Panc1 (cell line): Measurements from ENCODE around the gene NRCAM. TPM values are rescaled to one million over a fixed set of nuclear protein-coding genes. Genes with fewer than 3 reads are reported as not detected.

Experiments used
- ATAC-seq: fragments of 200-7000 bp; cut with Tn5 transposase; 2 replicates; pipeline ENCODE4 v1.9.1; 2020; ENCODE audit warnings: mild to moderate bottlenecking, moderate library complexity
- BruUV-seq: library from RNA; stranded (reverse); fragments of 400-500 nt; replicated peaks from 2 replicates; lab custom pipeline; 2021; lab: Mats Ljungman, UMichigan
- CTCF ChIA-PET: fragments of 300-600 bp; sonication (Branson Sonifier 250); formaldehyde crosslinking; loops from one replicate; lab custom pipeline; 2022; ENCODE audit warnings: antibody characterized with exemption; lab: Charles Lee
- POLR2A ChIA-PET: fragments of 300-600 bp; sonication (Branson Sonifier 250); formaldehyde crosslinking; loops from one replicate; lab custom pipeline; 2022; ENCODE audit warnings: antibody characterized with exemption; lab: Charles Lee
- DNase-seq: peaks from one replicate; pipeline ENCODE4 v3.0.0-alpha.2; 2010; ENCODE audit warnings: low read depth, low spot score
- H3K27ac ChIP-seq: 2 replicates; pipeline ENCODE4 v1.5.1; 2011; ENCODE audit warnings: mild to moderate bottlenecking, low read length, inconsistent platforms
- H3K27me3 ChIP-seq: fragments of 200-500 bp; sonication (Bioruptor generic); 2 replicates; pipeline ENCODE4 v1.6.0; 2014; ENCODE audit warnings: low read length, inconsistent platforms; ENCODE audit not compliant: control insufficient read depth, insufficient read depth
- H3K36me3 ChIP-seq: fragments of 200-500 bp; sonication (Bioruptor generic); 2 replicates; pipeline ENCODE4 v1.5.1; 2014; ENCODE audit warnings: inconsistent platforms, mild to moderate bottlenecking, low read length, moderate library complexity; ENCODE audit not compliant: control insufficient read depth, insufficient read depth
- H3K4me1 ChIP-seq: 2 replicates; pipeline ENCODE4 v1.5.1; 2011; ENCODE audit warnings: inconsistent platforms, mild to moderate bottlenecking, low read length, moderate library complexity; ENCODE audit not compliant: control insufficient read depth, insufficient read depth
- H3K4me3 ChIP-seq, 2 experiments: 2 replicates each; pipeline ENCODE4 v1.5.1; 2011 to 2012; ENCODE audit warnings: low read depth in 2 of 2, low read length in 2 of 2, mild to moderate bottlenecking in 2 of 2, inconsistent platforms in 1 of 2, moderate library complexity in 1 of 2
- H3K9me3 ChIP-seq: fragments of 200-500 bp; sonication (Bioruptor generic); 2 replicates; pipeline ENCODE4 v1.5.1; 2014; ENCODE audit warnings: low read depth, mild to moderate bottlenecking, inconsistent platforms, low read length, moderate library complexity; ENCODE audit not compliant: control insufficient read depth, insufficient read depth
- POLR2AphosphoS5 ChIP-seq: IDR thresholded peaks from 2 replicates; pipeline ENCODE4 v1.6.1; 2012; ENCODE audit warnings: mild to moderate bottlenecking, low read depth, low read length, moderate library complexity
- REST ChIP-seq, 2 experiments: IDR thresholded peaks; 2 replicates each; pipeline ENCODE4 v1.6.1; 2011 to 2012; ENCODE audit warnings: low read depth in 2 of 2, control low read depth in 1 of 2, low read length in 1 of 2, mild to moderate bottlenecking in 1 of 2, moderate library complexity in 1 of 2; ENCODE audit not compliant: insufficient read depth in 1 of 2
- SIN3A ChIP-seq: IDR thresholded peaks from 2 replicates; pipeline ENCODE4 v1.6.1; 2012; ENCODE audit warnings: low read depth, mild to moderate bottlenecking, low read length, moderate library complexity, borderline replicate concordance; ENCODE audit not compliant: insufficient read depth
- TCF7L2 ChIP-seq: IDR thresholded peaks from 2 replicates; pipeline ENCODE4 v1.6.1; 2011; ENCODE audit warnings: mild to moderate bottlenecking, low read depth, low read length, inconsistent platforms
- in situ Hi-C: cut with HindIII; loops from 2 replicates; pipeline ENCODE4 v1.10.0; 2016; ENCODE audit warnings: low sequenced_read_pairs, low pct_unique_long_range_greater_than_20kb
- intact Hi-C: fragments of 100-400 bp; cut with micrococcal nuclease; formaldehyde crosslinking; loops from one replicate; pipeline ENCODE4 v1.10.0; 2022; ENCODE audit not compliant: unreplicated experiment
- total RNA-seq: library from RNA; stranded (reverse); gene quantifications from one replicate; pipeline ENCODE4 v1.2.1, GENCODE V29; 2021; ENCODE audit not compliant: unreplicated experiment
- TF ChIP-seq, protein P1 (sequence below): fragments of 450-650 bp; IDR thresholded peaks from 2 replicates; pipeline ENCODE4 v1.5.1; 2017; ENCODE audit warnings: mild to moderate bottlenecking

Gene NRCAM
- total RNA-seq, 1 experiment from 2014 or later: 0.21 TPM

- BruUV-seq: no TSS peak
- Histone ChIP-seq H3K4me1 (no peaks in the 10 kb centered on the region), H3K27me3 (peaks cover 5% of the 10 kb centered on the region; the same call in 1 of the 2 replicates), H3K27ac (no peak overlapping the region), H3K9me3 (no peaks in the 10 kb centered on the region), H3K4me3 (no peak overlapping the region), H3K36me3 (no peaks in the 10 kb centered on the region)
- ChIA-PET POLR2A (no interaction called here), CTCF (no interaction called here)
- intact Hi-C loops (no loop called here), in situ Hi-C loops (no loop called here)
- TF ChIP-seq, protein P1, sequence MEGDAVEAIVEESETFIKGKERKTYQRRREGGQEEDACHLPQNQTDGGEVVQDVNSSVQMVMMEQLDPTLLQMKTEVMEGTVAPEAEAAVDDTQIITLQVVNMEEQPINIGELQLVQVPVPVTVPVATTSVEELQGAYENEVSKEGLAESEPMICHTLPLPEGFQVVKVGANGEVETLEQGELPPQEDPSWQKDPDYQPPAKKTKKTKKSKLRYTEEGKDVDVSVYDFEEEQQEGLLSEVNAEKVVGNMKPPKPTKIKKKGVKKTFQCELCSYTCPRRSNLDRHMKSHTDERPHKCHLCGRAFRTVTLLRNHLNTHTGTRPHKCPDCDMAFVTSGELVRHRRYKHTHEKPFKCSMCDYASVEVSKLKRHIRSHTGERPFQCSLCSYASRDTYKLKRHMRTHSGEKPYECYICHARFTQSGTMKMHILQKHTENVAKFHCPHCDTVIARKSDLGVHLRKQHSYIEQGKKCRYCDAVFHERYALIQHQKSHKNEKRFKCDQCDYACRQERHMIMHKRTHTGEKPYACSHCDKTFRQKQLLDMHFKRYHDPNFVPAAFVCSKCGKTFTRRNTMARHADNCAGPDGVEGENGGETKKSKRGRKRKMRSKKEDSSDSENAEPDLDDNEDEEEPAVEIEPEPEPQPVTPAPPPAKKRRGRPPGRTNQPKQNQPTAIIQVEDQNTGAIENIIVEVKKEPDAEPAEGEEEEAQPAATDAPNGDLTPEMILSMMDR: no peak
- TF ChIP-seq POLR2AphosphoS5 (no peak), SIN3A (no peak), TCF7L2 (no peak), REST (IDR thresholded peaks at IDR 0.05; ENCODE audit: insufficient read depth in 1 of 2, low read depth in 2 of 2, low read length in 1 of 2) (no peak)
- no peak for DNase-seq
- ATAC-seq: no peak
Observed at GRCh38 chr7:108203537-108203936, 252.7 kb downstream of the NRCAM start.

- TF ChIP-seq, protein P1: no peak
- TF ChIP-seq REST (IDR thresholded peaks at IDR 0.05; ENCODE audit: insufficient read depth in 1 of 2, low read depth in 2 of 2, low read length in 1 of 2) (no peak), TCF7L2 (no peak), SIN3A (no peak), POLR2AphosphoS5 (no peak)
- ATAC-seq: no peak
- no peak for DNase-seq
- H3K27ac ChIP-seq: no peak overlapping the region
- ChIA-PET CTCF (no interaction called here), POLR2A (no interaction called here)
- BruUV-seq: no TSS peak
- no peaks in the 10 kb centered on the region for H3K4me1 ChIP-seq
- H3K9me3 ChIP-seq: no peaks in the 10 kb centered on the region
- no peak overlapping the region for H3K4me3 ChIP-seq
- intact Hi-C loops (no loop called here), in situ Hi-C loops (no loop called here)
- no peaks in the 10 kb centered on the region for H3K36me3 ChIP-seq
- H3K27me3 ChIP-seq: peaks cover 5% of the 10 kb centered on the region; the same call in 1 of the 2 replicates
Observed at GRCh38 chr7:108202743-108203142, 253.5 kb downstream of the NRCAM start.
